AG09309 (cell line): Measurements from ENCODE around the gene HILPDA.
"Not testable (repeated sequence)": the region's sequence is repeated elsewhere in the genome, so short reads cannot be mapped to it uniquely, and the experiment has no call there.

Experiments
- DNase-seq: peaks from one replicate; pipeline ENCODE4 v3.0.0-alpha.2; 2010; ENCODE audit warnings: low read depth
- H3K4me3 ChIP-seq: 2 replicates; pipeline ENCODE4 v1.5.1; 2011; ENCODE audit warnings: mild to moderate bottlenecking, low read depth, low read length, moderate library complexity; ENCODE audit not compliant: control insufficient read depth
- CTCF ChIP-seq: IDR thresholded peaks from 2 replicates; pipeline ENCODE4 v1.5.1; 2011; ENCODE audit warnings: mild to moderate bottlenecking, low read depth, low read length, inconsistent platforms; ENCODE audit not compliant: insufficient read depth, control insufficient read depth; ENCODE audit errors: missing control alignments

Gene HILPDA

GRCh38 chr7:128450913-128451312 is 4.8 kb upstream of the HILPDA start:
- DNase-seq = no peak
- TF ChIP-seq CTCF = no peak
- no peak overlapping the region for H3K4me3 ChIP-seq

- TF ChIP-seq CTCF = no peak
- H3K4me3 ChIP-seq = no peak overlapping the region
- DNase-seq = no peak
These were observed 3.1 kb upstream of the HILPDA start for GRCh38 chr7:128452552-128452951.

GRCh38 chr7:128453836-128454804 is 1.6 kb upstream of the HILPDA start:
- TF ChIP-seq CTCF = no peak
- peak; percentile 52 for DNase-seq
- H3K4me3 ChIP-seq = no peak overlapping the region

- peak overlapping the region; percentile 94 for H3K4me3 ChIP-seq
- TF ChIP-seq CTCF = no peak
These were observed 703 bp upstream of the HILPDA start for GRCh38 chr7:128454808-128455542.

GRCh38 chr7:128456255-128456725 is 612 bp downstream of the HILPDA start:
- DNase-seq = no peak
- peak overlapping the region; percentile 94 for H3K4me3 ChIP-seq
- no peak for TF ChIP-seq CTCF

More at GRCh38 chr7:128454808-128455542, 703 bp upstream of the HILPDA start:
- DNase-seq = no peak

GRCh38 chr7:128457385-128457784 is 1.7 kb downstream of the HILPDA start:
- DNase-seq, H3K4me3 ChIP-seq: not testable (repeated sequence)

GRCh38 chr7:128458956-128459355 is 3.3 kb downstream of the HILPDA start:
- TF ChIP-seq CTCF = no peak
- no peak overlapping the region for H3K4me3 ChIP-seq
- DNase-seq = no peak
